AG04449 (cell line): ENCODE measurements around the gene CST9L.
A peak's percentile ranks its signal among the peaks of the same experiment; 100 is the strongest.

Experiments used
- CTCF ChIA-PET: fragments of 350-600 bp; formaldehyde crosslinking; extraction: SDS; loops from one replicate; lab custom pipeline; 2021; ENCODE audit warnings: antibody characterized with exemption; lab: Yijun Ruan, JAX
- POLR2A ChIA-PET: fragments of 400-600, 350-600 bp; formaldehyde crosslinking; extraction: SDS; loops from one replicate; lab custom pipeline; 2020; ENCODE audit warnings: antibody characterized with exemption, inconsistent platforms; lab: Yijun Ruan, JAX
- DNase-seq: peaks from one replicate; pipeline ENCODE4 v3.0.0-alpha.2; 2010; ENCODE audit warnings: low read depth, low spot score
- H3K4me3 ChIP-seq: 2 replicates; pipeline ENCODE4 v1.5.1; 2011; ENCODE audit warnings: low read depth, mild to moderate bottlenecking, control low read depth, low read length
- CTCF ChIP-seq: IDR thresholded peaks from one replicate; pipeline ENCODE4 v1.5.1; 2011; ENCODE audit warnings: mild to moderate bottlenecking, moderate library complexity, low read length, control low read depth, inconsistent platforms; ENCODE audit not compliant: insufficient read depth; ENCODE audit errors: missing control alignments

The CST9L gene

GRCh38 chr20:23515250-23515939 lies 52.9 kb downstream of the CST9L start:
- POLR2A ChIA-PET: no interaction called here
- TF ChIP-seq CTCF: no peak
- DNase-seq: peak; percentile 29
- no peak overlapping the region for H3K4me3 ChIP-seq
- CTCF ChIA-PET: no interaction called here

- POLR2A ChIA-PET: no interaction called here
- H3K4me3 ChIP-seq: no peak overlapping the region
- CTCF ChIA-PET: no interaction called here
- no peak for DNase-seq
- no peak for TF ChIP-seq CTCF
These were observed 53.4 kb downstream of the CST9L start for GRCh38 chr20:23514848-23515247.
